BJ (cell line): ENCODE data around the gene VPREB1. TPM values are rescaled to one million over a fixed set of nuclear protein-coding genes. Genes with fewer than 3 reads are reported as not detected.
"Not testable (repeated sequence)": the region's sequence is repeated elsewhere in the genome, so short reads cannot be mapped to it uniquely, and the experiment has no call there.

Source experiments
- CTCF ChIA-PET: fragments of 350-600 bp; formaldehyde crosslinking; extraction: SDS; loops from one replicate; lab custom pipeline; 2021; ENCODE audit warnings: antibody characterized with exemption, inconsistent platforms; lab: Yijun Ruan, JAX
- POLR2A ChIA-PET: fragments of 300-600 bp; sonication (Branson Sonifier 250); formaldehyde crosslinking; extraction: SDS; loops from one replicate; lab custom pipeline; 2021; ENCODE audit warnings: antibody characterized with exemption; lab: Charles Lee
- DNase-seq: peaks from one replicate; pipeline ENCODE4 v3.0.0-alpha.2; 2011; ENCODE audit warnings: low read depth
- H3K27me3 ChIP-seq: 2 replicates; pipeline ENCODE4 v1.6.0; 2011; ENCODE audit warnings: low read length; ENCODE audit not compliant: control insufficient read depth, insufficient read depth
- H3K36me3 ChIP-seq: 2 replicates; pipeline ENCODE4 v1.5.1; 2011; ENCODE audit warnings: low read length; ENCODE audit not compliant: control insufficient read depth, insufficient read depth
- H3K4me3 ChIP-seq: 2 replicates; pipeline ENCODE4 v1.5.1; 2011; ENCODE audit warnings: low read depth, mild to moderate bottlenecking, control low read depth, low read length
- polyA plus RNA-seq: library from polyadenylated mRNA; depleted of rRNA; stranded (reverse); fragments of >200 nt; gene quantifications from 2 replicates; pipeline ENCODE4 v1.2.3, GENCODE V29; 2011

The VPREB1 gene
- polyA plus RNA-seq, 1 experiment, result not detected

DNA sequence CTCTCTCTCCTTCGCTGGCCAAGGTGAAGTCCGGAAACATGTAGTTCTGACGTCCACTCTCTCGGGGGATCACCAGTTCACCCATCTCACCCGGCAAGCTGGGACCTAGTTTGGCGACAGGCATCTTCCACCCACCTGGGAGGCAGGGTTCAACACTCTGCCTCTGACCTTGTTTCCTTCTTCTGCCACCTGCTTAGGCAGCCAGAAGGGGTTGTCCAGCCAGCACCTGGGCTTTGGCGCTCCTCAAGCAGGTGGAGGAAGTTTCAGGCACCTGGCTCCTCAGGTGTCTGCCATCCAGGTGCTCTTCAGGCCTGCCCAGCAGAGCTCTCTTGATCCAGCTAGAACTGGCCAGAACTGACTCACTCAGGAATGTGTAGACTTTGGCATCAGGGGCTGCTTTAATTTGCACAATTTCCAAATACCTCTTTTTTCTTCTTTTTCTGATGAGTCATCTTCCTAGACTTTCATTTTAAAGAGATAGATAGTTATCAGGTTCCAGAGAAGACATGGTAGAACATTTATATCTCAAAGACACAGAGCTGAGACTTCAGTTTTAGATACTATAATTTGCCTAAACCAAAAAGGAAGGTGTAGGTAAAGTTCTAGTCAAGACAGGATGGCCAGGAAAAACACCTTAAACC is 25.6 kb downstream of the VPREB1 start:
- H3K27me3 ChIP-seq, POLR2A ChIA-PET, H3K36me3 ChIP-seq, DNase-seq, CTCF ChIA-PET, H3K4me3 ChIP-seq: not testable (repeated sequence)

DNA sequence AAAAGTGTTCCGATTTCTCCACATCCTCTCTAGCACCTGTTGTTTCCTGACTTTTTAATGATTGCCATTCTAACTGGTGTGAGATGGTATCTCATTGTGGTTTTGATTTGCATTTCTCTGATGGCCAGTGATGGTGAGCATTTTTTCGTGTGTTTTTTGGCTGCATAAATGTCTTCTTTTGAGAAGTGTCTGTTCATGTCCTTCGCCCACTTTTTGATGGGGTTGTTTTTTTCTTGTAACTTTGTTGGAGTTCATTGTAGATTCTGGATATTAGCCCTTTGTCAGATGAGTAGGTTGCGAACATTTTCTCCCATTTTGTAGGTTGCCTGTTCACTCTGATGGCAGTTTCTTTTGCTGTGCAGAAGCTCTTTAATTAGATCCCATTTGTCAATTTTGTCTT is 32.8 kb downstream of the VPREB1 start:
- H3K36me3 ChIP-seq, CTCF ChIA-PET, POLR2A ChIA-PET, H3K27me3 ChIP-seq, DNase-seq, H3K4me3 ChIP-seq: not testable (repeated sequence)

DNA sequence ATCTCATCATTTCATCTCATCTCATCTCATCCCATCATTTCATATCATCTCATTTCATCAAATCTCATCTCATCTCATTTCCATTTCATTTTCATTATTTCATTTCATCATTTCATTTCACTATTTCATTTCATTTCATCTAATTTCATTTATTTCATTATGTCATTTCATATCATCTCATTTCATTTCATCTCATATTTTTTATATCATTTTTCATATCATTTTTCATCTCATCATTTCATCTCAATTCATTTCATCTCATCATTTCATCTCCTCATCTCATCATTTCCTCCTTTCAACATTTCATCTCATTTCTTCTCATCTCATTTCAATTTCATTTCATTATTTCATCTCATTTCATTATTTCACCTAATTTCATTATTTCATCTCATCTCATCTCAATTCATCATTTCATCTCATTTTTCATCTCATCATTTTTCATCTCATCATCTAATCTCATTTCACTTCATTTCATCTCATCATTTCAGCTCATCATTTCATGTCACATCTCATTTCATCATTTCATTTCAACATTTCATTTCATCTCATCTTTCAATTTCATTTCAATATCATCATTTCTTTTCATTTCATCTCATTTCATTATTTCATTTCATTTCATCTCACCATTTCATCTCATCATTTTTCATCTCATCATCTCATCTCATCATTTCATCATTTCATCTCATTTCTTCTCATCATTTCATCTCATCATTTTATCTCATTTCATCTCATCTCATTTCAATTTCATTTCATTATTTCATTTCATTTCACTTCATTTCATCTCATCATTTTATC is 40.6 kb downstream of the VPREB1 start:
- H3K4me3 ChIP-seq, H3K27me3 ChIP-seq, H3K36me3 ChIP-seq, CTCF ChIA-PET, DNase-seq, POLR2A ChIA-PET: not testable (repeated sequence)

DNA sequence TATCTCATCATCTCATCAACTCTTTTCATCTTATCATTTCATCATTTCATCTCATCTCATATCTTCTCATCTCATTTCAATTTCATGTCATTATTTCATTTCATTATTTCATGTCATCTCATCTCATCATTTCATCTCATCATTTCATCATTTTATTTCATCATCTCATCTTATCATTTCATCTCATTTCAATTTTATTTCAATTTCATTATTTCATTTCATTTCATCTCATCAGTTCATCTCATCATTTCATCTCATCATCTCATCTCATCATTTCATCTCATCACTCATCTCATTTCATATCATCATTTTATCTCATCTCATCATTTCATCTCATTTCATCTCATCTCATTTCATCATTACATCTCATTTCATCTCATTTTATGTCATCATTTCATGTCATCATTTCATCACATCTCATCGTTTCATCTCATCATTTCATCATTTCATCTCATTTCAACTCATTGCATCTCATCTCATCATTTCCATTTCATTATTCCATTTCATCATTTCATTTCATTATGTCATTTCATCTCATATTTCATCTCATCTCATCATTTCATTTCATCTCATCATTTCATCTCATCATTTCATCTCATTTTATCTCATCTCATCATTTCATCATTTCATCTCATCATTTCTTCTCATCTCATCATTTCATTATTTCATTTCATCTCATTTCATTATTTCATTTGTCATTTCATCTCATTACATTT is 42.0 kb downstream of the VPREB1 start:
- POLR2A ChIA-PET, CTCF ChIA-PET: not testable (repeated sequence)

DNA sequence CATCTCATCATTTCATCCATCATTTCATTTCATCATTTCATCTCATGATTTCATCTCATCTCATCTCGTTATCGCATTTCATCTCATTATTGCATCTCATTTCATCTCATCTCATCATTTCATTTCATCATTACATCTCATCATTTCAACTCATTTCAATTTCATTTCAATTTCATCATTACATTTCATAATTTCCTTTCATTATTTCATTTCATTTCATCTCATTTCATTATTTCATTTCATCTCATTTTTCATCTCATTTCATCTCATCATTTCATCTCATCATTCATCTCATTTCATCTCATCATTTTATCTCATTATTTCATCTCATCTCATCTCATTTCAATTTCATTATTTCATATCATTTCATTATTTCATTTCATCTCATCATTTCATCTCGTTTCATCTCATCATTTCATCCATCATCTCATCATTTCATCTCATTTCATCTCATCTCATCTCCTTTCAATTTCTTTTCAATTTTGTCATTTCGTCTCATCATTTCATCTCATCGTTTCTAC is 42.6 kb downstream of the VPREB1 start:
- DNase-seq, H3K4me3 ChIP-seq, CTCF ChIA-PET, H3K27me3 ChIP-seq, H3K36me3 ChIP-seq, POLR2A ChIA-PET: not testable (repeated sequence)

More for the DNA sequence above, 42.0 kb downstream of the VPREB1 start:
- H3K36me3 ChIP-seq, DNase-seq, H3K27me3 ChIP-seq, H3K4me3 ChIP-seq: not testable (repeated sequence)

DNA sequence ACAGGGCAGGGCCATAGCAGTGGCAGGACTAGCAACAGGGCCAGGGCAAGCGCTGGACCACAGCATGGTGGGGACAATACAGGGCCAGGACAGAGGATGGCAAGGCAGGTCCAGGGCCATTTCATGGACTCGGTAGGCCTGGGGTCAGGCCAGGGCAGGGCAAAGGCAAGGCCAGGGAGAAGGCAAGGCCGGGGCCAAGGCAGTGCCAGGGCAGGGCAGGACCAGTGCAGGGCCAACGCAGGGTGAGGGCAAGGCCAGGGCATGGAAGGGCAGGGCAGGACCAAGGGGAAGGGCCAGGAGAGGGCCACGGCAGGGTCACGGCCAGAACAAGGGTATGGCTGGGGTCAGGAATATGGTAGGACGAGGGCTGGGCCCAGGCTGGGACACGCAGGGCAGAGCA is 45.1 kb downstream of the VPREB1 start:
- CTCF ChIA-PET, H3K4me3 ChIP-seq, DNase-seq, H3K27me3 ChIP-seq, H3K36me3 ChIP-seq, POLR2A ChIA-PET: not testable (repeated sequence)

DNA sequence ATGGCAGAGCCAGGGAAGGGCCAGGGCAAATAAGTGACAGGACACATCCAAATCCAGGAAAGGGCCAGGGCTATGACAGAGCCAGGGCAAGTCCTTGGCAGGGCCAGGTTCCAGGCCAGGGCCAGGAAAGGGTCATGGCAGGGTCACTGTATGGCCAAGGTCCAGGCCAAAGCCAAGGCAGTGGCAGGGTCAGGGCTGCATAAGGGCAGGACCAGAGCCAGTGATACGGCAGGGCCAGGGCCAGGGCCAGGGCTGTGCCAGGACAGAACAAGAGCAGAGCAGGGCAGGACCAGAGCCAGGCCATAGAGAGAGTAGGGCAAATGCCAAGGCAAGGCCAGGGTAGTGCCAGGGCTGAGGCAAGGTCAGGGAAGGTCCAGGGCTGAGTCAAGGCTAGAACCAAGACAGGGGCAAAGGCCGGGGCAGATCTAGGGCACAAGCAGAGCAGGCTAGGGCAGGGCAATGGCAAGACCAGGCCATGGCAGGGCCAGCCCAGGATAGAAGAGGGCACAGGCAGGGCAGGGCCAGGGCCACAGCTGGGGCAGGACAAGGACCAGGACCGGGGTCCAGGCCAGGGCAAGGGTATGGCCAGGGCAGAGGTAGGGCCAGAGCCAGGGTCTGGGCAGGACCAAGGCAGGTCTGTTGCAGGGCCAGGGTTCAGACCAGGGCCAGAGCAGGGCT is 46.7 kb downstream of the VPREB1 start:
- POLR2A ChIA-PET, CTCF ChIA-PET, DNase-seq: not testable (repeated sequence)

DNA sequence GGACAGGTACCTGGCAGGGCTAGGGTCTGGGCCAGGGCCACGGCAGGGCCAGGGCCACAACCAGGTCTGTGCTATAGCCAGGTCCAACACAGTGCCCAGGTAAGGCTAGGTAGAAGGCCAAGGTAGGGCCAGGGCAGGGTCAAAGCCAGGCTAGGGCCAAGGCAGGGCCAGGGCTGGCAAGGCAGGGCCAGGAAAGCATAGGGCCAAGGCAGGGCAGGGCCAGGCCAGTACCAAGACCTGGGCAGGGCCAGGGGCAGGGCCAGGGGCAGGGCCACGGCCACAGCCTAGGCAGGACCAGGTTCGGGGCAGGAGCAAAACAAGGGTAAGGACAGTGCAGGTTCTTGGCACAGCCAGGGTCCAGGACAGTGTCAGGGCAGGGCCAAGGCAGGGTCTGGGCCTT is 48.1 kb downstream of the VPREB1 start:
- H3K4me3 ChIP-seq, H3K27me3 ChIP-seq, POLR2A ChIA-PET, H3K36me3 ChIP-seq, CTCF ChIA-PET, DNase-seq: not testable (repeated sequence)

More for the DNA sequence above, 46.7 kb downstream of the VPREB1 start:
- H3K36me3 ChIP-seq, H3K27me3 ChIP-seq, H3K4me3 ChIP-seq: not testable (repeated sequence)

DNA sequence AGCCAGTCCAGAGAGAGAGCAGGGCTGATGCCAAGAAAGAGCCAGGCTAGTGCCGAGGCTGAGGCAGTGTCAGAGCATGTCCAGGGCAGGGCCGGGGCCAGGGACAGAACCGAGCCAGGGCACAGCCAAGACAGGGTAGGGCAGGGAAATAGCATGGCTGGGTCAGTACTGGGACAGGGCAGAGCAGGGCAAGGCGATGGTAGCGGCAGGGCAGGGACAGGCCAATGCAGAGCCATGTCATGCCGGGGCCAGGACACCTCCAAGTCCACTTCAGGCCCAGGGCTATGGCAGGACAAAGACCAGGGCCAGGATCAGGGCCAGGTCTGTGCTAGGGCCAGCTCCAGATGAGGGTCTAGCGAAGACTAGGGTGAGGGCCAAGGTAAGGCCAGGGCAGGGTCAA is 48.9 kb downstream of the VPREB1 start:
- POLR2A ChIA-PET, H3K27me3 ChIP-seq, H3K36me3 ChIP-seq, CTCF ChIA-PET, DNase-seq, H3K4me3 ChIP-seq: not testable (repeated sequence)

DNA sequence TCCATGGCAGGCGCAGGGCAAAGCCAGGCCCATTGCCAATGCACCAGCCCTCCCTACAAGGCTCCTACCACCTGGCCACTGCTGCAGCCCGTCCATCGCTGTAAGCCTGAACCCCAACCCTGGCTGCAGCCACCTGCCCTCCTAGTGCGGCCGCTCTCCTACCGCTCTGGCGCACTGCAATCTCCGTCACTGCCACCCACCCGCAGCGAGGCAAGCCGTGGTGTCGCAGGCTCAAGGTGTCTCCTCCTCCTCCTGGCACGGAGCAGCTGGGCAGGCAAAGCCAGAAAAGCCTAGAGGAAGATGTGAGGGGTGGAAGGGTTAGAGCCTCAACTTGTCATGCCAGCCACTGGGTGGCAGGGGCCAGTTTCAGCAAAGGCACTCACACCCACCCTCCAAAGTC is 50.1 kb downstream of the VPREB1 start:
- H3K27me3 ChIP-seq, DNase-seq, CTCF ChIA-PET, POLR2A ChIA-PET, H3K4me3 ChIP-seq, H3K36me3 ChIP-seq: not testable (repeated sequence)
